ENCODE data around the gene WNT2B.
"Not testable (repeated sequence)": the region's sequence is repeated elsewhere in the genome, so short reads cannot be mapped to it uniquely, and the experiment has no call there.

- not testable (repeated sequence) for TF ChIP-seq CTCF, POLR2A (IDR thresholded peaks at IDR 0.05)
These were observed 22.7 kb upstream of the WNT2B start for GRCh38 chr1:112486063-112486462.

All from heart left ventricle (tissue), 13 donors.